Measurements from ENCODE around the gene SCN7A. TPM values are rescaled to one million over a fixed set of nuclear protein-coding genes. Genes with fewer than 3 reads are reported as not detected.
"Not testable (repeated sequence)": the region's sequence is repeated elsewhere in the genome, so short reads cannot be mapped to it uniquely, and the experiment has no call there.

The SCN7A gene
- total RNA-seq, 2 donors from 2014 or later: not detected

DNA sequence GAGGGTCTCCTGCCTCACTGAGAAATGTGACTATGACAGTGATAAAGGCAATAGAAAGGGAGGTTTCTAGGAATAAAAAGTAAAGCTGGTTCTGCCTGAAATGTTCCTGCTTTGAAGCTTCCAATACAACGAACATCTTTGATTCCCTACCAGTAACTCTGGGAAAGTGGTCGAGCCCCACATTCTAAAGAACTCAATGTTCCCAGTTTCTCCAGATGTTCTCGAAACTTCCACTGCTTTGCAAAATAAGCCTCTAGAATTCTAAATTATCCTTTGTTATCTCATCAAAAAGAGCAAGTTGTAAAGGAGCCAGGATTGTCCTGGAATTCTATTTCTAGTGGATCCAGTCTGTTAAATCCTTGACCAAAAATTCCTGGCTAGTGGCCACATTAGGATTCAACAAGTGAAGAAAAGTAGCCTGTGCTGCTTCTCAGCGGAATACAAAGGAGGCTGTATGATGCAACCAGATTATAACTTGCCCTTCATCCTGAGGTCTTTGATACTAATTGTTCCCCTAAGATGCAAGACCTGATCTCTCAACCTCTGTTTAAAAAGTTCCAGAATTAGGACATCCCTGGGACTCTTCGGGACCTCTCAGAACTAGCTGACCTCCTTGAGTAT lies 8.4 kb downstream of the SCN7A start:
- no peak overlapping the region for H3K27ac Mint-ChIP-seq
- no peak for ATAC-seq
- no peaks in the 10 kb centered on the region for H3K27me3 Mint-ChIP-seq

DNA sequence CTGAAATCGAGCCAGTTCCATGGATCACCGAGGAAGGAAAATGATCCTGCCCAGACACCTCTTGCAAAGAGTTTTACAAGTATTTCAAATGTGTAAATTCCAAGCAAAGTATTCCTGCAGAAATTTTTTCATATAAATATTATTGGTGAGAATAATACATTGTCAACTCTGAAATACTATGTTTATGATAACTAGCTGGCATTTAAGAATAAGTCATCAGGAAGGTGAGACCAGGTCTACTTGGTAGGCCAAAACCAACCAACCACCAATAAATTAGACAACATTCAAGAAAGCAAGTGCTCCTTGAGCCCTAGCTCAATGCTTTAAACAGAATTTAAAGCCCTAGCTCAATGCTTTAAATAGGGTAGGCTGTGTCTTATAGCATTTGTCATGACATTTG lies 21.7 kb downstream of the SCN7A start:
- Mint-ChIP-seq H3K27ac (no peak overlapping the region), H3K27me3 (no peaks in the 10 kb centered on the region), H3K4me3 (no peak overlapping the region), H3K36me3 (ENCODE audit: low read depth) (no peaks in the 10 kb centered on the region), H3K4me1 (no peaks in the 10 kb centered on the region)
- ATAC-seq: no peak
- DNase-seq: no peak
- no peaks in the 10 kb centered on the region for H3K9me3 ChIP-seq (ENCODE audit: control insufficient read depth, low read length, poor library complexity, severe bottlenecking)

More for the DNA sequence above, 8.4 kb downstream of the SCN7A start:
- H3K9me3 ChIP-seq (ENCODE audit: control insufficient read depth, low read length, poor library complexity, severe bottlenecking): no peaks in the 10 kb centered on the region
- no peak for DNase-seq
- H3K4me3 Mint-ChIP-seq: no peak overlapping the region
- no peaks in the 10 kb centered on the region for H3K4me1 Mint-ChIP-seq
- no peaks in the 10 kb centered on the region for H3K36me3 Mint-ChIP-seq (ENCODE audit: low read depth)

DNA sequence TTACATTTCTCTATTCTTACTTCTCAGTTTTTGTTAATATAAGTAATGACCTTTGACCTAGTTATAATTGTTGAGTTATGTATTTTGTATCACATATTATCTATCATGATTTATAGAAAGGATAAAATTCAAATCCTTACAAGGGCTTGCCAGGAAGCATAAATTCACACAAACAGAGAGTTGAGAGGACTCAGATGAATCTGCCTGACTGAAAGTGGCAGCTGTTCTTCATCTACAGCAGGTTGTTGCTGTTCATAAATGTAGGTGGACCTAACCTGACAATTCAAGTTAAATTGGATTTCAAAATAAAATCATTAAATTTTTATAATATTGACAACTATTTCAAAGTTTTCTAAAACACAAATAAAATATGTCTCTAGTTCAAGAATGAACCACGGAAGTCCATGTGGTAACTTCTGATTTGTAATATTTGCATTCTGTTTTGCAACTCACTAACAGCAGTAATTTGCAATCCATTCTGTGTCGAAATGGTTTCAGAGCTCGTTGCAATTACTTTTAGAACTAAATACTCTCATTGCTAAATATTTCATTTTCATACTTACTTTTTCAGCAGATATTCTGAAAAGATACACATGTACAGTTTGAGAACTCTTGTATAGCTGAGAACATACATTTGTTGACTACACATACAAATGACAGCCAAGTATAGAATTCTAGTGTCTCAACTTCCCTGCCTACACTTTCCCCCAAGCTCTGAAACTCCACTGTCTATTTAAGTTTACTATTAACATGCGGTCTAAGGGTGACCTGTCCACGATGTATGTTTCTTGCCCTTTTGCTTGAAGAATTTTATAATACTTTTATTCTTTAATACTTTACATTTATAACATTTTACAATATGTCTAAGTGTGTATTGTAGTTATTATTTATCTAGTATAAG lies 25.7 kb downstream of the SCN7A start:
- ATAC-seq (no peak), DNase-seq (no peak)
- Mint-ChIP-seq H3K4me1 (no peaks in the 10 kb centered on the region), H3K4me3 (no peak overlapping the region), H3K27me3 (no peaks in the 10 kb centered on the region), H3K36me3 (ENCODE audit: low read depth) (no peaks in the 10 kb centered on the region), H3K27ac (no peak overlapping the region)
- H3K9me3 ChIP-seq (ENCODE audit: control insufficient read depth, low read length, poor library complexity, severe bottlenecking): no peaks in the 10 kb centered on the region

DNA sequence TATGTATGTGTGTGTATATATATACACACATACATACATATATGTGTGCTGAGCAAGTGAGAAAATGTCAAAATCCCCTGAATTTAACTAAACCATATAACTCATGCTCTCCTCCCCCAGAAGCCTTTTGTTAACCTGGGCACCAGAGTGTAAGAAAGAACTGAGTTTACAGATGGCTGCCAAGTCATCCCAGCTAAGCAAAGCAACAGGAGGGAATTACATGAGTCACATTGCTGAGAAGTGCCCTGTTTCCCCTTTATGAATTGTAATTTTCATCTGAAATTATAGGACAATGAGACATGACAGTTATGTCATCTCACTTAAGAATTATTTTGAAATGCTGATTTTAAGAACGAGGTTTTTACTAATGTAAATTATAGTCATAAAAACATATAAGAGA lies 29.9 kb downstream of the SCN7A start:
- no peaks in the 10 kb centered on the region for H3K4me1 Mint-ChIP-seq
- no peak overlapping the region for H3K4me3 Mint-ChIP-seq
- ATAC-seq (no peak), DNase-seq (no peak)
- no peaks in the 10 kb centered on the region for H3K27me3 Mint-ChIP-seq
- H3K9me3 ChIP-seq (ENCODE audit: control insufficient read depth, low read length, poor library complexity, severe bottlenecking): no peaks in the 10 kb centered on the region
- no peak overlapping the region for H3K27ac Mint-ChIP-seq
- no peaks in the 10 kb centered on the region for H3K36me3 Mint-ChIP-seq (ENCODE audit: low read depth)

DNA sequence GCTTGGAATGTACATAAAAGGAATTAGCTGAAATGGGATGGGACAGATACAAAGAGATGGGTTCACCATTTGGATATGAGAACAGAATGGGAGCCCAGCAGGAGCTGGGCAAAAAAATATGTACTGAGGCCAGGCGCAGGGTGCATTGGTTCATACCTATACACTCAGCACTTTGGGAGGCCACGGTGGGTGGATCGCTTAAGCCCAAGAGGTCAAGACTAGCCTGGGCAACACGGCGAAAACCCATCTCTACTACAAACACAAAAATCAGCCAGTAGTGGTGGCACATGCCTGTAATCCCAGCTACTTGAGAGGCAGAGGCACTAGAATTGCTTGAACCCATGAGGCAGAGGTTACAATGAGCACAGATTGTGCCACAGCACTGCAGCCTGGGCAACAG lies 30.4 kb downstream of the SCN7A start:
- H3K27me3 Mint-ChIP-seq: no peaks in the 10 kb centered on the region
- DNase-seq: no peak
- ATAC-seq: no peak
- H3K4me3 Mint-ChIP-seq: no peak overlapping the region
- H3K27ac Mint-ChIP-seq: no peak overlapping the region
- H3K36me3 Mint-ChIP-seq (ENCODE audit: low read depth): no peaks in the 10 kb centered on the region
- H3K4me1 Mint-ChIP-seq: no peaks in the 10 kb centered on the region
- H3K9me3 ChIP-seq (ENCODE audit: control insufficient read depth, low read length, poor library complexity, severe bottlenecking): no peaks in the 10 kb centered on the region

DNA sequence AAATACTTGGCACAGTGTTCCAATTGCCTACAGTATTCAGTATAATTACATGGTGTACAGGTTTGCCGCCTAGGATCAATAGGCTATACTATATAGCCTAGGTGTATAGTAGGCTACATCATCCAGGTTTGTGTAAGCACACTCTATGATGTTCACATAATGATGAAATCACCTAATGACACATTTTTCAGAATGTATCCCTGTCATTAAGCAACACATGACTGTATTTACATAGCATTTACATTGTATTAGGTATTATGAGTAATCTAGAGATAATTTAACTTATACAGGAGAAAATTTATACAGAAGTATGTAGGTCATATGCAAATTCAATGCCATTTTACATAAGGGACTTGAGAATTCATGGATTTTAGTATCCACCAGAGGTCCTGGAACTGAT lies 35.4 kb downstream of the SCN7A start:
- Mint-ChIP-seq H3K36me3 (ENCODE audit: low read depth) (no peaks in the 10 kb centered on the region), H3K27ac (no peak overlapping the region), H3K4me1 (no peaks in the 10 kb centered on the region), H3K4me3 (no peak overlapping the region), H3K27me3 (no peaks in the 10 kb centered on the region)
- DNase-seq (no peak), ATAC-seq (no peak)
- no peaks in the 10 kb centered on the region for H3K9me3 ChIP-seq (ENCODE audit: control insufficient read depth, low read length, poor library complexity, severe bottlenecking)

DNA sequence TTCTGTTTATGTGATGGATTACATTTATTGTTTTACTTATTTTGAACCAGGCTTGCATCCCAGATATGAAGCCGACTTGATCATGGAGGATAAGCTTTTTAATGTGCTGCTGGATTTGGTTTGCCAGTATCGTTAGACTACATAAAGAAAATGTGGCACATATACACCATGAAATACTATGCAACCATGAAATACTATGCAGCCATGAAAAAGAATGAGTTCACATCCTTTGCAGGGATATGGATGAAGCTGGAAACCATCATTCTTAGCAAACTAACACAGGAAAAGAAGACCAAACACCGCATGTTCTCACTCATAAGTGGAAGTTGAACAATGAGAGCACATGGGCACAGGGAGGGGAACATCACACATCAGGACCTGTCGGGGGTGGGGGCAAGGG lies 38.2 kb downstream of the SCN7A start:
- not testable (repeated sequence) for H3K9me3 ChIP-seq (ENCODE audit: control insufficient read depth, low read length, poor library complexity, severe bottlenecking); ATAC-seq; H3K27ac Mint-ChIP-seq; DNase-seq; H3K4me1 Mint-ChIP-seq; H3K27me3 Mint-ChIP-seq; H3K36me3 Mint-ChIP-seq (ENCODE audit: low read depth); H3K4me3 Mint-ChIP-seq

DNA sequence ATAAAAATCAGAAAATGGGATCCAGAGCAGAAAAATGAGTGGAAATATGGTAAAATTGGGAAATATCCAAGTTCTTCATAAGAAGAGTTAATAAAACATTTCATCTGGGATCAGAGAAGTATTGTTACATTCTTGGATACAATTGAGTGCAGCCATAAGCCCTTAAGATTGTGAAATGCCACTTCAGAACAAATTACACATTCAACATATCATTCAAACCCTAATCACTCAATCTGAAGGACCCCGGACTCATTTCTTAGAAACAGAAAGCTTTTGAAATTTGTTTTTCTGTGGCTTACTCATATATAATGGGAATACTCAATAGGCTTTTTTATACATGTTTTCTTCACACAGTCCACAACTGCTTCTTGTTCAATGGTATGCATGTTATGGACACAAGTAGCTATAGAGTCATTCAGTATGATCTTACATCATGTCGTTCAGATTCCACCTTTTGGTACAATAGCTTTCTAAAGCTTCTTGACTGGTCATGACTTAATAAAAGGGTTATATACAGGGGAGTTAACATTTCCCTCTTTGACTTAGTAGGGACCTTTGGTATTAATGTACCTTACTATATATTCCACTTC lies 39.9 kb downstream of the SCN7A start:
- no peak overlapping the region for H3K27ac Mint-ChIP-seq
- H3K9me3 ChIP-seq (ENCODE audit: control insufficient read depth, low read length, poor library complexity, severe bottlenecking): no peaks in the 10 kb centered on the region
- H3K36me3 Mint-ChIP-seq (ENCODE audit: low read depth): no peaks in the 10 kb centered on the region
- no peak overlapping the region for H3K4me3 Mint-ChIP-seq
- no peak for ATAC-seq
- no peak for DNase-seq
- H3K4me1 Mint-ChIP-seq: no peaks in the 10 kb centered on the region
- H3K27me3 Mint-ChIP-seq: no peaks in the 10 kb centered on the region

DNA sequence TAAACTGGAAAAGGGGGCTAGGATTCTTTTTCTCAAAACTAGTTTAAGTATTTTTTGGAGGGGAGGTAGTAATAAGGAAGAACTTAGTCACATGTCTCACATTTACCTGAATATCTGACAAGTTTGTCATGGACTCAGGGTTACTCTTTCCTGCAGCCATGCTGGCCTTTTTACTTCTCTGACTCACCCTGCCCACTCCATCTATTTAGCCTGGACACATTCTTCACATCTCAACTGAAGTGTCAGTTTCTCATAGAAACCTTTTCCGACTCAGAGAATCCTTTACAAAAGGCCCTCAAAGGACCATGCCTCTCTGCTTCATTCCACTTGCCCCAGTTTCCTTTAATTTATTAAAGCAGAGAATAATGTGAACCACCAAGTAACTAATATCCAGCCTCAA lies 42.6 kb downstream of the SCN7A start:
- Mint-ChIP-seq H3K4me1 (no peaks in the 10 kb centered on the region), H3K4me3 (no peak overlapping the region), H3K27me3 (no peaks in the 10 kb centered on the region), H3K36me3 (ENCODE audit: low read depth) (no peaks in the 10 kb centered on the region), H3K27ac (no peak overlapping the region)
- DNase-seq: no peak
- ATAC-seq: no peak
- no peaks in the 10 kb centered on the region for H3K9me3 ChIP-seq (ENCODE audit: control insufficient read depth, low read length, poor library complexity, severe bottlenecking)

DNA sequence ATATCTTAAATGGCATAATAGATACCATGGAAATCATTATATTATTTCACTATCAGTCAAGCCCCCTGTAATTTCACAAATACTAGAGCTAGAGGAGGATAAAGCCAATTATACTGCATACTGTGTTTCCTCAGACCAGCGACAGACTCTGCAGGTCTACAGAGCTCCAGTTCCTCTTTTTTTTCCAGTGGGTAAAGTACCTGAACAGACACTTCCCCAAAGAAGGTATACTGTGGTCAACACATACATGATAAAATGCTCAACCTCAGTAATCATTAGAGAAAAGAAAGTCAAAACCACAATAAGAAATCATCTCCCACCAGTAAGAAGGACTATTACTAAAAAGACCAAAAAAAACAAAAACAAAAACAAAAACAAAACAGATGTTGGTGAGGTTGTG lies 44.6 kb downstream of the SCN7A start:
- Mint-ChIP-seq H3K4me1 (no peaks in the 10 kb centered on the region), H3K27ac (no peak overlapping the region)
- no peak for ATAC-seq

DNA sequence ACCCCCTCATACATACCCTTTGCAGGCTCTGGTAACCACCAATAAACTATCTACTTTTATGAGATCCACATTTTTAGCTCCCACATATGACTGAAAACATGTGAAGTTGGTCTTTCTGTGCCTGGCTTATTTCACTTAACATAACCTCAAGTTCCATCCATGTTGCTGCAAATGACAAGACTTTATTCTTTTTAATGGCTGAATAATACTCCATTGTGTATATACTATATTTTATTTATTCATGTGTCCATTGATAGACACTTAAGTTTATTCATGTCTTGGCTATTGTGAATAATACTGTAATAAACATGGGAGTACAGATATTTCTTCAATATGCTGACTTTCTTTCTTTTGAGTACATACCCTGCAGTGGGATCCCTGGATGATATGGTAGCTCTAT lies 45.9 kb downstream of the SCN7A start:
- Mint-ChIP-seq H3K27ac (no peak overlapping the region), H3K36me3 (ENCODE audit: low read depth) (no peaks in the 10 kb centered on the region), H3K27me3 (no peaks in the 10 kb centered on the region), H3K4me1 (no peaks in the 10 kb centered on the region), H3K4me3 (no peak overlapping the region)
- DNase-seq (no peak), ATAC-seq (no peak)
- H3K9me3 ChIP-seq (ENCODE audit: control insufficient read depth, low read length, poor library complexity, severe bottlenecking): no peaks in the 10 kb centered on the region

More for the DNA sequence above, 44.6 kb downstream of the SCN7A start:
- Mint-ChIP-seq H3K36me3 (ENCODE audit: low read depth) (no peaks in the 10 kb centered on the region), H3K4me3 (no peak overlapping the region), H3K27me3 (no peaks in the 10 kb centered on the region)
- H3K9me3 ChIP-seq (ENCODE audit: control insufficient read depth, low read length, poor library complexity, severe bottlenecking): no peaks in the 10 kb centered on the region
- DNase-seq: no peak

DNA sequence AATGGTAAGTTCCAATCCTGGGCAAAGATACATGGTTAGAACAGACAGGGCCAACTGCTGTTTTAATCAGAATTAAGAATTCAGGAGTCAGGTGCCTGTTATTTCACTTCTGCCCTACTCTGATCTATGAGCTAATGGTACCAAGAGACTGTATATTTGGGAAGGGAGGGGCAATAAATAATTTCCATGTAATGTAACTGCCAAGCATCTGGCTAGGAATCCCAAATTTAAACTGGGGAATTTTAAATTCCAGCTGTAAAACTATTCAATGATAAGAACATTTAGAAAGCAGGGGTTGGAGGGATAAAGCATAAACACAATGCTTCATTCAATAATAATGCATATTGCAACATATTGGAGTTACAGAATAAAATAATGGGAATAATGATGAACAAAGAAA lies 49.7 kb downstream of the SCN7A start:
- no peak for ATAC-seq
- Mint-ChIP-seq H3K36me3 (ENCODE audit: low read depth) (no peaks in the 10 kb centered on the region), H3K27me3 (no peaks in the 10 kb centered on the region), H3K4me3 (no peak overlapping the region), H3K27ac (no peak overlapping the region), H3K4me1 (no peaks in the 10 kb centered on the region)
- no peaks in the 10 kb centered on the region for H3K9me3 ChIP-seq (ENCODE audit: control insufficient read depth, low read length, poor library complexity, severe bottlenecking)
- no peak for DNase-seq

DNA sequence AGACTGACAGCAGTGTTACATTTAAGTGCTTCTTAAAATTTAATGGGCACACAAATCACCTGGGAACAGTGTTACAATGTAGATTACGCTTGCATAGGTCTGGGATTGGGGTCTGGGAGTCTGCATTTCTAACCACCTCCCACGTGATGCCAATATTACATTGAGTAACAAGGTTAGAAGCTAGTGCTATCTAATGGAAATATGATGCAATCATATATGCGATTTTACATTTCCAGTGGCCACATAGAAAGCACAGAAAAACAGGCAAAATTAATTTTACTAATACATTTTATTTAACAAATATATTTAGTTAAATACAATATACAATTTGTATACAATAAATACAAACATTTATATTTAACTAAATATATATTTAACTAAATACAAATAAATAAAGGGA lies 53.7 kb downstream of the SCN7A start:
- H3K27ac Mint-ChIP-seq: no peak overlapping the region
- no peaks in the 10 kb centered on the region for H3K36me3 Mint-ChIP-seq (ENCODE audit: low read depth)
- H3K9me3 ChIP-seq (ENCODE audit: control insufficient read depth, low read length, poor library complexity, severe bottlenecking): no peaks in the 10 kb centered on the region
- no peaks in the 10 kb centered on the region for H3K27me3 Mint-ChIP-seq
- H3K4me3 Mint-ChIP-seq: no peak overlapping the region
- DNase-seq: no peak
- no peaks in the 10 kb centered on the region for H3K4me1 Mint-ChIP-seq
- no peak for ATAC-seq

All from T-helper 17 cell (primary cell).